PC-9 (cell line): ENCODE results near the gene VDAC1.

Experiments
- CTCF ChIP-seq: fragments of 200-600 bp; sonication (generic); conservative IDR thresholded peaks from 2 replicates; pipeline ENCODE4 v1.6.1; 2017; ENCODE audit warnings: mixed run types, antibody characterized with exemption, mild to moderate bottlenecking, moderate library complexity
- EZH2 ChIP-seq: fragments of 200-600 bp; sonication (generic); IDR thresholded peaks from 2 replicates; pipeline ENCODE4 v1.8.0; 2017; ENCODE audit warnings: antibody characterized with exemption, low read depth

GRCh38 chr5:133970325-133970909 is 34.4 kb downstream of the VDAC1 start:
- TF ChIP-seq CTCF (no peak), EZH2 (no peak)
